ENCODE results near the gene NRSN2.
"Not testable (repeated sequence)": the region's sequence is repeated elsewhere in the genome, so short reads cannot be mapped to it uniquely, and the experiment has no call there.

Gene NRSN2

GRCh38 chr20:386634-387033, 39.7 kb downstream of the NRSN2 start:
- not testable (repeated sequence) for H2AK5ac ChIP-seq (ENCODE audit: low read length); H3K18ac ChIP-seq (ENCODE audit: low read length); H2AFZ ChIP-seq (ENCODE audit: insufficient read depth, low read length, poor library complexity); H3K79me1 ChIP-seq (ENCODE audit: low read length); H4K91ac ChIP-seq (ENCODE audit: low read depth, low read length); H3K14ac ChIP-seq (ENCODE audit: low read length); H2BK12ac ChIP-seq (ENCODE audit: low read length); H3K4me2 ChIP-seq (ENCODE audit: low read length); H3K9me3 ChIP-seq (ENCODE audit: insufficient read depth, low read depth, low read length); H3K27ac ChIP-seq (ENCODE audit: low read depth, low read length); H4K8ac ChIP-seq (ENCODE audit: low read depth, low read length); DNase-seq; H3K4ac ChIP-seq (ENCODE audit: low read depth, low read length); H3K4me3 ChIP-seq (ENCODE audit: low read depth, low read length); H4K12ac ChIP-seq (ENCODE audit: low read depth, low read length); H3K79me2 ChIP-seq (ENCODE audit: control insufficient read depth, insufficient read depth, low read length, poor library complexity); H3K4me1 ChIP-seq (ENCODE audit: control insufficient read depth in 1 of 2, insufficient read depth in 2 of 2, low read length in 2 of 2); H3K23ac ChIP-seq (ENCODE audit: low read length); H2BK120ac ChIP-seq (ENCODE audit: insufficient read depth, low read length, poor library complexity); H3K27me3 ChIP-seq (ENCODE audit: insufficient read depth, low read length); H3K9ac ChIP-seq (ENCODE audit: low read length); H2BK5ac ChIP-seq (ENCODE audit: low read depth, low read length, poor library complexity)
- H3K36me3 ChIP-seq (ENCODE audit: control insufficient read depth in 1 of 2, insufficient read depth in 2 of 2, low read length in 2 of 2): peaks cover 28 to 30% of the 10 kb centered on the region in 2 experiments
- no CpG with 5 or more reads among the region's 8 CpGs for WGBS (ENCODE audit: extremely low coverage, insufficient coverage, insufficient read length)

- H4K91ac ChIP-seq (ENCODE audit: low read depth, low read length): no peak overlapping the region
- no peak overlapping the region for H4K12ac ChIP-seq (ENCODE audit: low read depth, low read length)
- H3K79me2 ChIP-seq (ENCODE audit: control insufficient read depth, insufficient read depth, low read length, poor library complexity): no peaks in the 10 kb centered on the region
- no peak overlapping the region for H4K8ac ChIP-seq (ENCODE audit: low read depth, low read length)
- WGBS (ENCODE audit: extremely low coverage, insufficient coverage, insufficient read length): no CpG with 5 or more reads among the region's 3 CpGs
- no peak overlapping the region for H3K23ac ChIP-seq (ENCODE audit: low read length)
- peaks cover 0 to 2% of the 10 kb centered on the region in 2 experiments for H3K4me1 ChIP-seq (ENCODE audit: control insufficient read depth in 1 of 2, insufficient read depth in 2 of 2, low read length in 2 of 2)
- H2BK12ac ChIP-seq (ENCODE audit: low read length): no peak overlapping the region
- no peaks in the 10 kb centered on the region for H3K27me3 ChIP-seq (ENCODE audit: insufficient read depth, low read length)
- H2BK5ac ChIP-seq (ENCODE audit: low read depth, low read length, poor library complexity): no peak overlapping the region
- no peak overlapping the region for H3K4ac ChIP-seq (ENCODE audit: low read depth, low read length)
- H3K9ac ChIP-seq (ENCODE audit: low read length): no peak overlapping the region
- H3K36me3 ChIP-seq (ENCODE audit: control insufficient read depth in 1 of 2, insufficient read depth in 2 of 2, low read length in 2 of 2): peaks cover 29 to 33% of the 10 kb centered on the region in 2 experiments
- no peak overlapping the region for H3K27ac ChIP-seq (ENCODE audit: low read depth, low read length)
- no peak overlapping the region for H3K14ac ChIP-seq (ENCODE audit: low read length)
- no peak overlapping the region for H3K4me3 ChIP-seq (ENCODE audit: low read depth, low read length)
- no peak overlapping the region for H2AK5ac ChIP-seq (ENCODE audit: low read length)
- H2BK120ac ChIP-seq (ENCODE audit: insufficient read depth, low read length, poor library complexity): no peak overlapping the region
- H3K18ac ChIP-seq (ENCODE audit: low read length): no peak overlapping the region
- no peak overlapping the region for H3K4me2 ChIP-seq (ENCODE audit: low read length)
- no peaks in the 10 kb centered on the region for H3K9me3 ChIP-seq (ENCODE audit: insufficient read depth, low read depth, low read length)
- no peaks in the 10 kb centered on the region for H3K79me1 ChIP-seq (ENCODE audit: low read length)
- H2AFZ ChIP-seq (ENCODE audit: insufficient read depth, low read length, poor library complexity): no peak overlapping the region
- no peak for DNase-seq
Observed at GRCh38 chr20:387520-387919, 40.6 kb downstream of the NRSN2 start.

GRCh38 chr20:388034-388994, 41.4 kb downstream of the NRSN2 start:
- no peak overlapping the region for H4K12ac ChIP-seq (ENCODE audit: low read depth, low read length)

DNA sequence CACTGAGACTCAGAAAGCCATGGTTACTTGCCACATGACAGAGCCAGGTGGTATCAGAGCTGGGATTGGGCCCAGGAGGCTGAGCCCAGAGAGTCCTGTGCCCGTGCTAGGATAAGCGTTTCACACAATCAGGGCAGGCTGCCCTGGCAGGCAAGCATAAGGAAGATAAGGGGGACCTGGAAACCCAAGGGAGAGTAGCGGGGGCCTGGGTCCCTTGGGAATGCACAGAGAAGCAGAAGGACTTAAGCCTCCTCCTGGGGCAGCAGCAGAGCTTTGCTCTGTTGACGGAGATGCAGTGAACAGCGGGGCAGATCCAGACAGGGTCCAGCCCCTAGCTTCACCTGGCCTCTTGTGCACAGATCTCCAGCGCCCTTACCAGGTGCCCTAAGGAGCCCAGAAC, 42.3 kb downstream of the NRSN2 start:
- Histone ChIP-seq H2AFZ (ENCODE audit: insufficient read depth, low read length, poor library complexity) (no peak overlapping the region), H4K91ac (ENCODE audit: low read depth, low read length) (no peak overlapping the region)

More at GRCh38 chr20:388034-388994, 41.4 kb downstream of the NRSN2 start:
- Histone ChIP-seq H2BK120ac (ENCODE audit: insufficient read depth, low read length, poor library complexity) (no peak overlapping the region), H3K14ac (ENCODE audit: low read length) (no peak overlapping the region), H4K91ac (ENCODE audit: low read depth, low read length) (no peak overlapping the region), H3K23ac (ENCODE audit: low read length) (no peak overlapping the region), H2AFZ (ENCODE audit: insufficient read depth, low read length, poor library complexity) (no peak overlapping the region), H3K27me3 (ENCODE audit: insufficient read depth, low read length) (no peaks in the 10 kb centered on the region), H3K79me1 (ENCODE audit: low read length) (no peaks in the 10 kb centered on the region), H2BK5ac (ENCODE audit: low read depth, low read length, poor library complexity) (no peak overlapping the region), H3K4me3 (ENCODE audit: low read depth, low read length) (no peak overlapping the region), H3K18ac (ENCODE audit: low read length) (no peak overlapping the region), H2AK5ac (ENCODE audit: low read length) (no peak overlapping the region), H3K36me3 (ENCODE audit: control insufficient read depth in 1 of 2, insufficient read depth in 2 of 2, low read length in 2 of 2) (peaks cover 29 to 33% of the 10 kb centered on the region in 2 experiments), H3K9me3 (ENCODE audit: insufficient read depth, low read depth, low read length) (no peaks in the 10 kb centered on the region), H4K8ac (ENCODE audit: low read depth, low read length) (no peak overlapping the region), H2BK12ac (ENCODE audit: low read length) (no peak overlapping the region), H3K79me2 (ENCODE audit: control insufficient read depth, insufficient read depth, low read length, poor library complexity) (no peaks in the 10 kb centered on the region), H3K27ac (ENCODE audit: low read depth, low read length) (no peak overlapping the region), H3K9ac (ENCODE audit: low read length) (no peak overlapping the region), H3K4me1 (ENCODE audit: control insufficient read depth in 1 of 2, insufficient read depth in 2 of 2, low read length in 2 of 2) (no peaks in the 10 kb centered on the region), H3K4me2 (ENCODE audit: low read length) (no peak overlapping the region), H3K4ac (ENCODE audit: low read depth, low read length) (no peak overlapping the region)
- no CpG with 5 or more reads among the region's 21 CpGs for WGBS (ENCODE audit: extremely low coverage, insufficient coverage, insufficient read length)
- DNase-seq: no peak

More for the DNA sequence above, 42.3 kb downstream of the NRSN2 start:
- Histone ChIP-seq H3K4me1 (ENCODE audit: control insufficient read depth in 1 of 2, insufficient read depth in 2 of 2, low read length in 2 of 2) (no peaks in the 10 kb centered on the region), H2BK12ac (ENCODE audit: low read length) (no peak overlapping the region), H3K14ac (ENCODE audit: low read length) (no peak overlapping the region), H3K79me2 (ENCODE audit: control insufficient read depth, insufficient read depth, low read length, poor library complexity) (no peaks in the 10 kb centered on the region), H4K12ac (ENCODE audit: low read depth, low read length) (no peak overlapping the region), H3K36me3 (ENCODE audit: control insufficient read depth in 1 of 2, insufficient read depth in 2 of 2, low read length in 2 of 2) (peaks cover 29 to 36% of the 10 kb centered on the region in 2 experiments), H3K9me3 (ENCODE audit: insufficient read depth, low read depth, low read length) (no peaks in the 10 kb centered on the region), H3K9ac (ENCODE audit: low read length) (no peak overlapping the region), H3K4me3 (ENCODE audit: low read depth, low read length) (no peak overlapping the region), H4K8ac (ENCODE audit: low read depth, low read length) (no peak overlapping the region), H3K27ac (ENCODE audit: low read depth, low read length) (no peak overlapping the region), H3K4ac (ENCODE audit: low read depth, low read length) (no peak overlapping the region), H2BK5ac (ENCODE audit: low read depth, low read length, poor library complexity) (no peak overlapping the region), H3K18ac (ENCODE audit: low read length) (no peak overlapping the region), H3K4me2 (ENCODE audit: low read length) (no peak overlapping the region), H3K23ac (ENCODE audit: low read length) (no peak overlapping the region), H3K27me3 (ENCODE audit: insufficient read depth, low read length) (no peaks in the 10 kb centered on the region), H2BK120ac (ENCODE audit: insufficient read depth, low read length, poor library complexity) (no peak overlapping the region), H2AK5ac (ENCODE audit: low read length) (no peak overlapping the region), H3K79me1 (ENCODE audit: low read length) (no peaks in the 10 kb centered on the region)
- DNase-seq: no peak
- WGBS (ENCODE audit: extremely low coverage, insufficient coverage, insufficient read length): no CpG with 5 or more reads among the region's 6 CpGs

Data from trophoblast cell (in vitro differentiated cells and primary cell).